T-helper 1 cell treated with Interleukin-12 subunit alpha and Interleukin-12 subunit beta and Interleukin-4 antibody, amounts not matched to agents 30 μg/mL and 1 μg/mL, for 36 hours (primary cell): Measurements from ENCODE around the gene SLA2.
"Not testable (repeated sequence)": the region's sequence is repeated elsewhere in the genome, so short reads cannot be mapped to it uniquely, and the experiment has no call there.

Experiments
- H3K27ac Mint-ChIP-seq: one replicate; pipeline ENCODE4 v1.8.0; 2021; ENCODE audit warnings: mild to moderate bottlenecking, mixed read lengths
- H3K27me3 Mint-ChIP-seq: one replicate; pipeline ENCODE4 v1.8.0; 2021; ENCODE audit warnings: low read depth, mixed read lengths
- H3K36me3 Mint-ChIP-seq: one replicate; pipeline ENCODE4 v1.8.0; 2021; ENCODE audit warnings: low read depth, mixed read lengths
- H3K4me1 Mint-ChIP-seq: one replicate; pipeline ENCODE4 v1.8.0; 2021; ENCODE audit warnings: low read depth, mixed read lengths
- H3K4me3 Mint-ChIP-seq: one replicate; pipeline ENCODE4 v1.8.0; 2021; ENCODE audit warnings: mild to moderate bottlenecking, moderate library complexity, mixed read lengths
- H3K9me3 Mint-ChIP-seq: one replicate; pipeline ENCODE4 v1.8.0; 2021; ENCODE audit warnings: mixed read lengths

Gene SLA2

GRCh38 chr20:36658300-36658699, 12.3 kb upstream of the SLA2 start:
- Mint-ChIP-seq H3K36me3 (peaks cover 21% of the 10 kb centered on the region), H3K4me3 (peak overlapping the region; percentile 67), H3K27me3 (no peaks in the 10 kb centered on the region), H3K27ac (peak overlapping the region; percentile 70), H3K9me3 (no peaks in the 10 kb centered on the region), H3K4me1 (peaks cover 23% of the 10 kb centered on the region)

DNA sequence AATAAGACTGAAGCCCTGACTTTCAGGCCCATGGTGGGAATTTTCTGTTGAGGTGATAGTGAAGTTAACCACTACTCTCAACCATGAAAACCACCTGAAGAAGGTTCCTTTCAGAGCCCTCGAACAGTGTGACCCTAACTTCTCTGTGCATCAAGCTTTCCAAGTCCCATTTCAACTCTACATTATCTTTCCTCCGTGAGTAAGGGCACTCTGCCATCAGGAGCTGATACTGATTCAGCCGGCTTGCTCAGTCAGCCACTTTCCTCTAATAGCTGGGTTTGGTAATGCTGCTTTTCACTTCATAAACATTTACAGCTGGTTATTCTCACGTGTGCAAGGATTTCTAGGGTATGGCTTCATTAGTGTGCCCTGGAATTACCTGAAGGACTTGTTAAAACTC, 10.7 kb upstream of the SLA2 start:
- no peak overlapping the region for H3K27ac Mint-ChIP-seq
- peaks cover 23% of the 10 kb centered on the region for H3K4me1 Mint-ChIP-seq

DNA sequence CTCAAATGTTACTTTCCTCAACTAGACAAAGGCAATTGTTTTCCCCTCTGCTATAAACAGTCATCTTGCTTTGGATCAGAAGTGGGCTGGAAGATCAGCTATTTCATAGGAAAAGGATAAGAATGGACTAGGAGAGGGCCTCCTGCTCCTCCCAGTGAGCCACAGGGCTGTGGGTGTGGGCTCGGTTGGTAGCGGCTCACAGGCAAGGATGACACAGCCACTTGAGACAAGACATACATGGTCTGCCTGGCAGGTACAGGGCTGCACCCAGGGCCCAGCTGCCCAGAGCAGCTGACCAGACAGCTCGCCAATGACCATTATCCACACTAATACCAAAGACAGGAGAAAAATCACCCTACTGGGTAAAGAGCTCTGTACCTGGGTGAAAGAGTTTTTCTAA, 9.0 kb upstream of the SLA2 start:
- Mint-ChIP-seq H3K4me3 (no peak overlapping the region), H3K36me3 (peaks cover 18% of the 10 kb centered on the region), H3K4me1 (peaks cover 17% of the 10 kb centered on the region), H3K27me3 (no peaks in the 10 kb centered on the region), H3K27ac (no peak overlapping the region), H3K9me3 (no peaks in the 10 kb centered on the region)

More for the DNA sequence above, 10.7 kb upstream of the SLA2 start:
- peaks cover 25% of the 10 kb centered on the region for H3K36me3 Mint-ChIP-seq
- no peaks in the 10 kb centered on the region for H3K27me3 Mint-ChIP-seq
- no peak overlapping the region for H3K4me3 Mint-ChIP-seq
- H3K9me3 Mint-ChIP-seq: no peaks in the 10 kb centered on the region

- peaks cover 17% of the 10 kb centered on the region for H3K36me3 Mint-ChIP-seq
- H3K27ac Mint-ChIP-seq: no peak overlapping the region
- H3K4me3 Mint-ChIP-seq: no peak overlapping the region
- H3K9me3 Mint-ChIP-seq: no peaks in the 10 kb centered on the region
- peaks cover 17% of the 10 kb centered on the region for H3K4me1 Mint-ChIP-seq
- no peaks in the 10 kb centered on the region for H3K27me3 Mint-ChIP-seq
These were observed 8.5 kb upstream of the SLA2 start for GRCh38 chr20:36654506-36654905.

DNA sequence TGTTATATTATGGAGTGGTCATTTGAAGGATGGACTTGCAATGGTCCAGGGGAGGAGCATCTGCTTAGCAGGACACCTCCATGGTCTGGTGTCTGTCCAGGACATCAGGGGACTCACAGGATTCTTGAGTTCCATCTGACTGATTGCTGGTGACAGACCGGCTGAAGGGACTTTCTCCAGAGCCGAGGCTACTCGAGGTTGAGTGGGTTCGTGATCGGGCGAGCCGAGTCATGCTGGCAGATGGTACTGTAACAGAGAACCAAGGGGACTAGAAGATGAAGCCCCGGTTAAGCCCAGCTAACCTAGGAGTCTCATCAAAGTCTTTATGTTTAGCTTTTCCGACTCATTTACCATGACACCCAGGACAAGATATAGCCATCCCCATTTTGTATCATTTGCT, 7.5 kb upstream of the SLA2 start:
- Mint-ChIP-seq H3K4me1 (peaks cover 10% of the 10 kb centered on the region), H3K9me3 (no peaks in the 10 kb centered on the region), H3K36me3 (peaks cover 17% of the 10 kb centered on the region), H3K27me3 (no peaks in the 10 kb centered on the region), H3K4me3 (no peak overlapping the region), H3K27ac (no peak overlapping the region)

GRCh38 chr20:36647196-36648121, 1.5 kb upstream of the SLA2 start:
- H3K4me3 Mint-ChIP-seq: peak overlapping the region; percentile 14
- H3K27ac Mint-ChIP-seq: peak overlapping the region; percentile 23
- H3K9me3 Mint-ChIP-seq: no peaks in the 10 kb centered on the region
- H3K36me3 Mint-ChIP-seq: peaks cover 16% of the 10 kb centered on the region
- H3K4me1 Mint-ChIP-seq: peaks cover 38% of the 10 kb centered on the region
- no peaks in the 10 kb centered on the region for H3K27me3 Mint-ChIP-seq

DNA sequence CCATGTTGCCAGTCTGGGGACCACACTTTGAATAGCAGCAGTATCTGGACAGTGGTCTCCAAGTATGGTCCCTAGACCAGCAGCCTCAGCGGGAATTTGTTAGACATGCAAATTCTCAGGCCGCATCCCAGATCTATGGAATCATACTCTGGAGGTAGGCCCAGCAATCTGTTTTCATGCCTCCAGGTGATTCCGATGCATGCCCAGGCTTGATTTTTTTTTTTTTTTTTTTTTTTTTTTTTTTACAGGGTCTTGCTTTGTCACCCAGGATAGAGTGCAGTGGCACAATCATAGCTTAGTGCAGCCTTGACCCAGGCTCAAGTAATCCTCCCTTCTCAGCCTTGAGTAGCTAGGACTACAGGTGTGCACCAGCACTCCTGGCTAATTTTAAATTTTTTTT, 682 bp upstream of the SLA2 start:
- H3K4me1 Mint-ChIP-seq: peaks cover 42% of the 10 kb centered on the region
- H3K4me3 Mint-ChIP-seq: peak overlapping the region; percentile 97
- peak overlapping the region; percentile 95 for H3K27ac Mint-ChIP-seq
- H3K27me3 Mint-ChIP-seq: no peaks in the 10 kb centered on the region
- H3K9me3 Mint-ChIP-seq: no peaks in the 10 kb centered on the region
- peaks cover 21% of the 10 kb centered on the region for H3K36me3 Mint-ChIP-seq

DNA sequence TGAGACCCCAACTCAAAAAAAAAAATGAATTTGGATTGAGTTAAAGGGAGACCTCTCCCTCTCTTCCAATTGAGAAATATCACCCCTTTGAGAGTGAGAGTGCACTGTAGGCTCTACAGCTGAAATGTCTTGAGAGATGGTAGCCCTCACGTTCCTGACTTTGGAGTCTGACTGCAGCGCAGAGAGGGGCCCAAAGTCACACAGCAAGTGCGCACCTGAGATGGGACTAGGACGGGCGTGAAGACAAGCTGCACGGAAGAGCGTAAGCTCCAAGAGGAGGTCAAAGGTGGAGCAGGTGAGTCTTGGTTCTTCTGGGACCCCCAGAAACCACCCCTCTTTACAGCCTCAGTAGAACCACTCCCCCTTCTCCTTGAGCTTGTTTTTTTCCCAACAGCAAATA, 643 bp downstream of the SLA2 start:
- Mint-ChIP-seq H3K4me3 (peak overlapping the region; percentile 97), H3K36me3 (peaks cover 29% of the 10 kb centered on the region), H3K9me3 (no peaks in the 10 kb centered on the region), H3K27ac (peak overlapping the region; percentile 95), H3K27me3 (no peaks in the 10 kb centered on the region), H3K4me1 (peaks cover 45% of the 10 kb centered on the region)

DNA sequence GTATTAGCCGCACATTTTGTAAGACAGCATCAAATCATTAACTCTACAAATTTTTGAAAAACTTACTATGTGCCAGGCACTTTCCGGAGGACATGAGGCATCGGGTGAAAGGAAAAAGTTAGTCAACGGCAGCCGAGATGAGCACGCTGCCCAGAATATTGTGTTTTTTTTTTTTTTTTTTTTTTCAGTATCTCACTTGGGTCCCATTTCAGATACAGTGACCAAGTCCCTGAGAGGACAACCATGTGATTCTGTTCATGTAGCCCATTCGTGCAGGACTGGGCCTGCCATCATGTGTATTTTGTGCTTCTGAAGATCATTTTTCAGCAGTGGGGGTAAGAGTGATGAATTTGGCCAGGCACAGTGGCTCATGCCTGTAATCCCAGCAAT, 1.3 kb downstream of the SLA2 start:
- no peaks in the 10 kb centered on the region for H3K9me3 Mint-ChIP-seq
- H3K4me1 Mint-ChIP-seq: peaks cover 45% of the 10 kb centered on the region
- peaks cover 32% of the 10 kb centered on the region for H3K36me3 Mint-ChIP-seq
- H3K27ac Mint-ChIP-seq: peak overlapping the region; percentile 96
- H3K27me3 Mint-ChIP-seq: no peaks in the 10 kb centered on the region
- H3K4me3 Mint-ChIP-seq: peak overlapping the region; percentile 97

GRCh38 chr20:36644032-36644705, 1.8 kb downstream of the SLA2 start:
- H3K27ac Mint-ChIP-seq: peak overlapping the region; percentile 96
- no peaks in the 10 kb centered on the region for H3K9me3 Mint-ChIP-seq
- H3K36me3 Mint-ChIP-seq: peaks cover 32% of the 10 kb centered on the region
- H3K4me1 Mint-ChIP-seq: peaks cover 45% of the 10 kb centered on the region
- H3K4me3 Mint-ChIP-seq: peak overlapping the region; percentile 97
- no peaks in the 10 kb centered on the region for H3K27me3 Mint-ChIP-seq

- peaks cover 42% of the 10 kb centered on the region for H3K4me1 Mint-ChIP-seq
- H3K27ac Mint-ChIP-seq: peak overlapping the region; percentile 71
- no peaks in the 10 kb centered on the region for H3K9me3 Mint-ChIP-seq
- H3K27me3 Mint-ChIP-seq: no peaks in the 10 kb centered on the region
- peaks cover 35% of the 10 kb centered on the region for H3K36me3 Mint-ChIP-seq
- peak overlapping the region; percentile 12 for H3K4me3 Mint-ChIP-seq
These were observed 3.9 kb downstream of the SLA2 start for GRCh38 chr20:36642136-36642535.

- no peaks in the 10 kb centered on the region for H3K27me3 Mint-ChIP-seq
- H3K36me3 Mint-ChIP-seq: peaks cover 37% of the 10 kb centered on the region
- H3K4me3 Mint-ChIP-seq: no peak overlapping the region
- no peaks in the 10 kb centered on the region for H3K9me3 Mint-ChIP-seq
- H3K4me1 Mint-ChIP-seq: peaks cover 38% of the 10 kb centered on the region
- peak overlapping the region; percentile 17 for H3K27ac Mint-ChIP-seq
These were observed 4.5 kb downstream of the SLA2 start for GRCh38 chr20:36641506-36641843.

- H3K9me3 Mint-ChIP-seq, H3K4me3 Mint-ChIP-seq, H3K27me3 Mint-ChIP-seq, H3K27ac Mint-ChIP-seq: not testable (repeated sequence)
- peaks cover 40% of the 10 kb centered on the region for H3K36me3 Mint-ChIP-seq
- H3K4me1 Mint-ChIP-seq: peaks cover 25% of the 10 kb centered on the region
These were observed 7.1 kb downstream of the SLA2 start for GRCh38 chr20:36638876-36639400.

DNA sequence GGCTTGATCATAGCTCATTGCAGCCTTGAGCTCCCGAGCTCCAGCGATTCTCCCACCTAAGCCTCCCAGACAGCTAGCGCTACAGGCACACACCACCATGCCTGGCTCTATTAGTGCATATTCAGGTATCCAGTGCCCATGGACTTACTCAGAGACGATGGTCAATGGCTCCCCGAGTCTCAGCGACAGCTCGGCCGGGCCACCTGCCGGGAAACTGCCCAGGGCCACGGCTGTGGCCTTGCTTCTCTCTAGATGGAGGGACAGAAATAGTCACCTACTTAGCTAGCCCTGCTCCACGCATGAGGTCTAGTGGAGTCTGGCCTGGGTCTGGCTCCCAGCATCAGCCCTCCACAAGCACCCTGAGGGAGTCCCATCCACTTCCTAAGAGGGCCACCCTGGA, 11.7 kb downstream of the SLA2 start:
- H3K27ac Mint-ChIP-seq: no peak overlapping the region
- H3K4me3 Mint-ChIP-seq: no peak overlapping the region
- H3K36me3 Mint-ChIP-seq: peaks cover 47% of the 10 kb centered on the region
- H3K27me3 Mint-ChIP-seq: no peaks in the 10 kb centered on the region
- H3K9me3 Mint-ChIP-seq: no peaks in the 10 kb centered on the region
- H3K4me1 Mint-ChIP-seq: peaks cover 25% of the 10 kb centered on the region

- Mint-ChIP-seq H3K27ac (no peak overlapping the region), H3K27me3 (no peaks in the 10 kb centered on the region), H3K36me3 (peaks cover 50% of the 10 kb centered on the region), H3K4me3 (no peak overlapping the region), H3K9me3 (no peaks in the 10 kb centered on the region), H3K4me1 (peaks cover 30% of the 10 kb centered on the region)
These were observed 12.7 kb downstream of the SLA2 start for GRCh38 chr20:36633285-36633772.
